DOHH2 (cell line): ENCODE measurements around the gene DDX3Y.
A peak's percentile ranks its signal among the peaks of the same experiment; 100 is the strongest.

ENCODE experiments used
- H3F3A ChIP-seq: fragments of 200-600 bp; sonication (generic), shearing (Covaris generic); 2 replicates; pipeline ENCODE4 v1.6.0; 2016; ENCODE audit warnings: antibody characterized with exemption, mild to moderate bottlenecking; ENCODE audit not compliant: control insufficient read depth, insufficient read depth
- H3K27ac ChIP-seq: fragments of 200-600 bp; sonication (generic); 2 replicates; pipeline ENCODE4 v1.5.1; 2014; ENCODE audit warnings: low read depth, mild to moderate bottlenecking, low read length, moderate library complexity
- H3K27me3 ChIP-seq: fragments of 200-600 bp; sonication (generic); 2 replicates; pipeline ENCODE4 v1.6.1; 2014; ENCODE audit warnings: mild to moderate bottlenecking, low read length, mixed read lengths; ENCODE audit not compliant: control insufficient read depth
- H3K36me3 ChIP-seq: fragments of 200-600 bp; sonication (generic); 2 replicates; pipeline ENCODE4 v1.6.1; 2014; ENCODE audit warnings: mild to moderate bottlenecking, low read length, moderate library complexity, mixed read lengths; ENCODE audit not compliant: control insufficient read depth
- H3K4me1 ChIP-seq: fragments of 200-600 bp; sonication (generic); 2 replicates; pipeline ENCODE4 v1.6.1; 2014; ENCODE audit warnings: mild to moderate bottlenecking, low read length, mixed read lengths; ENCODE audit not compliant: control insufficient read depth
- H3K4me2 ChIP-seq: fragments of 200-600 bp; sonication (generic); 2 replicates; pipeline ENCODE4 v1.6.0; 2014; ENCODE audit warnings: mild to moderate bottlenecking, low read length, moderate library complexity
- H3K4me3 ChIP-seq: fragments of 200-600 bp; sonication (generic); 2 replicates; pipeline ENCODE4 v1.5.1; 2014; ENCODE audit warnings: mild to moderate bottlenecking, low read length, mixed read lengths
- H3K79me2 ChIP-seq: fragments of 200-600 bp; sonication (generic); 2 replicates; pipeline ENCODE4 v1.6.1; 2014; ENCODE audit warnings: mild to moderate bottlenecking, low read length, mixed read lengths; ENCODE audit not compliant: control insufficient read depth
- H3K9me2 ChIP-seq: fragments of 200-600 bp; sonication (generic); replicated peaks from 2 replicates; pipeline ENCODE4 v1.6.1; 2014; ENCODE audit warnings: mild to moderate bottlenecking, low read length, mixed read lengths; ENCODE audit not compliant: control insufficient read depth
- H3K9me3 ChIP-seq: fragments of 200-600 bp; sonication (generic); 2 replicates; pipeline ENCODE4 v1.6.1; 2014; ENCODE audit warnings: antibody characterized with exemption, low read length, mixed read lengths; ENCODE audit not compliant: control insufficient read depth, insufficient read depth
- H4K20me1 ChIP-seq: fragments of 200-600 bp; sonication (generic); 2 replicates; pipeline ENCODE4 v1.6.0; 2014; ENCODE audit warnings: low read depth, mild to moderate bottlenecking, antibody characterized with exemption, low read length, moderate library complexity; ENCODE audit not compliant: control insufficient read depth, insufficient read depth
- CTCF ChIP-seq: fragments of 200-600 bp; sonication (generic); IDR thresholded peaks from one replicate; pipeline ENCODE4 v1.5.1; 2014; ENCODE audit warnings: antibody characterized with exemption, mild to moderate bottlenecking, low read depth, low read length; ENCODE audit not compliant: poor library complexity, severe bottlenecking
- EZH2phosphoT487 ChIP-seq: fragments of 200-600 bp; sonication (generic); IDR thresholded peaks from 2 replicates; pipeline ENCODE4 v1.6.1; 2017; ENCODE audit warnings: borderline replicate concordance, mild to moderate bottlenecking, antibody characterized with exemption, low read length, moderate library complexity, mixed read lengths

DDX3Y gene

DNA sequence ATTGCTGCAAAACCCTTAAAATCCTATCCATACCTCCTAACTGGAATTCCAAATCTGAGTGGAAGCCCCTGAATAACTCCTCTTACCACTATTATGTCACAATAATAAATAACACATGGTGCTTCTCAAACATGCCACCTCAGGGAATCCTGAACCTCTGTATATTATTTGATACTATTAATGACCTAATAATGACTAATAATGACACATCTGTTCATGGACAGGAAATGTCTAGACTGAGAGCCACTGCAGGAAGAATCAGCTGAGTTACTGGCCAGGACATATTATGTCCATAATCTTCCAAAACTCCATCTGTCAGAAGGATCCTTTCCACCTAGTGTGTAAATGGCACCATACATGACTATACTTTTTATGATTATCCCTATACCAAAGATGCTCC lies 7.7 kb upstream of the DDX3Y start:
- Histone ChIP-seq H3K27ac (no peak overlapping the region), H3K79me2 (no peaks in the 10 kb centered on the region), H3K27me3 (no peaks in the 10 kb centered on the region), H4K20me1 (no peaks in the 10 kb centered on the region), H3K9me3 (no peaks in the 10 kb centered on the region), H3K9me2 (no peaks in the 10 kb centered on the region), H3K4me3 (no peak overlapping the region), H3K4me2 (no peak overlapping the region), H3K4me1 (no peaks in the 10 kb centered on the region), H3K36me3 (no peaks in the 10 kb centered on the region), H3F3A (no peaks in the 10 kb centered on the region)
- no peak for TF ChIP-seq CTCF
- TF ChIP-seq EZH2phosphoT487: no peak

DNA sequence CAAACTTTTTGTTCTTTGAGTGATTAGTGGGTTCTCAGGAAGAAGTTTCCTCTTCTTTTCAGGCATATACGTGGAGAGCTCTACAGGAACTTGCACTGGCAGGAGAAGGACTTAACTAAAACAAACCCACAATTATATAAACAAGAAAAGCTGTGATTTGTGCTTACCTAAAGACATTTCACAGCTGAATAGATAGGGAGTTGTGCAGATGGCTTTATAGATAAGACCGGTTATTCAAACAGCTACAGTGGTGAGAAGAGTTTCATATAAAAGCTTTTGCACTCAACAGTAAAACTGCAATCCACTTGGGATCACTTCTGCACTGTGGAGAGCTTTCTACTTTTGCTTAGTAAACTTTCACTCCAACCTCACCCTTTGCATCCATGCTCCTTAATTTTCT lies 6.1 kb upstream of the DDX3Y start:
- H3K27me3 ChIP-seq: no peaks in the 10 kb centered on the region
- no peaks in the 10 kb centered on the region for H3K36me3 ChIP-seq
- no peak overlapping the region for H3K27ac ChIP-seq
- no peaks in the 10 kb centered on the region for H3K79me2 ChIP-seq
- no peaks in the 10 kb centered on the region for H3K4me1 ChIP-seq
- no peaks in the 10 kb centered on the region for H3K9me2 ChIP-seq
- H4K20me1 ChIP-seq: no peaks in the 10 kb centered on the region
- no peak overlapping the region for H3K4me3 ChIP-seq
- no peak overlapping the region for H3K4me2 ChIP-seq
- H3K9me3 ChIP-seq: no peaks in the 10 kb centered on the region
- H3F3A ChIP-seq: no peaks in the 10 kb centered on the region
- TF ChIP-seq CTCF (no peak), EZH2phosphoT487 (no peak)

DNA sequence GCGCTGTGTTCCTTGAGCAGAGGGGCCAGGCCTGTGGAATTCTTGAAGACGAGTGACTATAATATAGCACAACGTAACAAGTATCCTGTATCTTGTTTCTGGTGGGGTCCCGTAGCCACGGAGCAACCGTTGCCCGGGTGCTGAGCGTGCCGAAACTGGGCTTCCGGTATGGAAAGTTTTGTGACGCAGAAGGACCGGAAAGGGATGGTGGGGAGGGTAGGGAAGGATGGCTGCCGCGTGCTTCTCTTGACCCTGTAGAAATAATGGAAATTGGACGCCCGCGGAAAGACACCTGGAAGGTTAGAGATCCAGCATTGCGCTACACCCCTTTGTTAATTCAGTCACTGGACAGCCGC lies 827 bp downstream of the DDX3Y start:
- H3K27me3 ChIP-seq: no peaks in the 10 kb centered on the region
- H3K9me2 ChIP-seq: no peaks in the 10 kb centered on the region
- no peak for TF ChIP-seq EZH2phosphoT487
- TF ChIP-seq CTCF: no peak
- no peaks in the 10 kb centered on the region for H3F3A ChIP-seq
- peak overlapping the region; percentile 88 for H3K27ac ChIP-seq
- peaks cover 16% of the 10 kb centered on the region; the same call in 1 of the 2 replicates for H4K20me1 ChIP-seq
- H3K4me3 ChIP-seq: peak overlapping the region; percentile 98
- peak overlapping the region; percentile 68 for H3K4me2 ChIP-seq
- H3K79me2 ChIP-seq: peaks cover 59% of the 10 kb centered on the region
- peaks cover 19% of the 10 kb centered on the region for H3K4me1 ChIP-seq
- H3K36me3 ChIP-seq: peaks cover 51% of the 10 kb centered on the region
- H3K9me3 ChIP-seq: 0 out of 2 replicates have a peak, but pooled peaks cover 4% of the 10 kb centered on the region

GRCh38 chrY:12905895-12906294 lies 1.2 kb downstream of the DDX3Y start:
- H3K27me3 ChIP-seq: no peaks in the 10 kb centered on the region
- H3K4me3 ChIP-seq: peak overlapping the region; percentile 98
- 0 out of 2 replicates have a peak, but pooled peaks cover 4% of the 10 kb centered on the region for H3K9me3 ChIP-seq
- peaks cover 16% of the 10 kb centered on the region; the same call in 1 of the 2 replicates for H4K20me1 ChIP-seq
- H3K79me2 ChIP-seq: peaks cover 63% of the 10 kb centered on the region
- H3F3A ChIP-seq: no peaks in the 10 kb centered on the region
- TF ChIP-seq CTCF (no peak), EZH2phosphoT487 (no peak)
- H3K36me3 ChIP-seq: peaks cover 54% of the 10 kb centered on the region
- H3K9me2 ChIP-seq: no peaks in the 10 kb centered on the region
- H3K4me2 ChIP-seq: peak overlapping the region; percentile 68
- peaks cover 19% of the 10 kb centered on the region for H3K4me1 ChIP-seq
- peak overlapping the region; percentile 88 for H3K27ac ChIP-seq
